ENCODE results near the gene NPY5R. TPM values are rescaled to one million over a fixed set of nuclear protein-coding genes. Genes with fewer than 3 reads are reported as not detected.

NPY5R gene
- not detected in 2 replicates for total RNA-seq

DNA sequence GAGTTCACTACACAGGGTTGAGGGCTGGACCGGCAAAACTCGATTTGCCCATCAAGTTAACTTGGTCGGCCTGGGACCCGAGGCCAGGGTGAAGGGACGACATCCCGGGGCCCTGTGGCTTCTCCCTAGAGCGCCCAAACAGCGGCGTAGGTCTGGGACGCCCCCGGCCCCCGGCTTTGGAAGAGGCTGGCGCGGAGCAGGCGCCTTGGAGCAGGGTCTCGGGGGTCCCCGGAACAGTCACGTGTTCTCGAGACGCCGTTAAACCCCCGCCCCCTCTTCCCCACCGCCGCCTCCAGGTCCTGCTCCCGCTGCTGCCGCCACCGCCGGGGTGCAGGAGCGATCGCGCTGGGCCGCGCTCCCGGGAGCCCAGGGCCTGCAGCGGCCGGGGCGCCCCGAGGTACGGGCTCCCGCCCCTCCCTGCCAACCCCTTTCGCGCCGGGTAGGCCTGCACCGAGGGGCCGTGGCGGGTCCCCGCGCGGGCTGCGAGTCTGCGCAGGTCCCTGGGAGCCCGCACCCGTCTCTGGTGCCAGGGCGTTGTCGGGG lies at the start of gene NPY5R:
TSS of gene NPY5R (plus strand) at position 289 of the 543 bp plus-strand sequence. CDS start 6,382 bp downstream, outside the sequence.

DNA sequence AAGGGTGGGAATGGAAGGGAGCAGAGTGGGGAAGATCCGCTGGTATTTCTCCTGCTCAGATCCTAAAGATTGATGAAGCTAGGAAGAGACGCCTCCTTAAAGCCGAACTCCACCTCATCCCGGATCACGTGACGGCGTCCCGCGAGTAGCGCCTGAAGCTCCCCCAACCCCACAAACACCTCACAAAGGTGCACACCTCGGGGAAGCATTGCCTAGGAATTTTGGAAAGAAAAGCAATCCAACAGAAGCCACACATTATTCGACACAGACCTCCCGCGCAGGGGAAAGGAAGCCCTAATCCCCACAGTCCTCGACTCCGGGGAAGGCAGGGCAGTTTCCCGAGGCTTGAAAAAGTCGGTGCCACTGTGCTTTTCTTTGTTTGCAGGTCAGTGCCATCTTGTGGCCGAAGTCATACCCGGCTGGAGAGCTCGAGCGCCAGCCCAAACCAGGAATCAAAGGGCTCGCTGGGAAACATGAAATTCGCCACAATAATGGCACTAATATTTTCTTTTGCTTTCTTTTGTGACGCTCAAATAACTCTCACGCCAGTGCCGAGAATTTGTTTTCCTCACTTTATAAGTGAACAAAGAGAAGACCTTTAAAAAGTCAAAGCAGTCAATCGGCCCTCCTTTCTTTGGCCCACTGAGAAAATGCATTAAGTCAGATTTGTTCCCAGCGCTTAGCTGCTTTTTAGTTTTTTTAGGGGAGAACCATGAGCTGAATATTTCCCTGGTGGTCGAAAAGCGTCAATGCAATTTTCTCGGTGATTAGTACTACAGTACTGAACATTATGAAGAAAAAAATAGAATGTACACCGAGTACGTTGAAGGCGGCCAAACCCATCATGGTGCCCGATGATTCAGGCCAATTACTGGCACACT lies 10.9 kb upstream of the NPY5R start, which contains the start of gene NPY1R:
TSS of gene NPY1R (minus strand) at position 71 of the 881 bp plus-strand sequence. CDS start 6,042 bp downstream, outside the sequence.

Other genes with a start within 250 kb of the NPY5R start
- 11.0 and 13.5 TPM in 2 replicates for gene NAF1, start 177.0 kb upstream of the NPY5R start, total RNA-seq
- gene NPY1R, start 11.3 kb upstream of the NPY5R start, total RNA-seq = 0.13 TPM in 1 of 2 replicates, not detected in the other
- under 0.01 TPM in 1 of 2 replicates, not detected in the other for gene TKTL2, start 129.9 kb downstream of the NPY5R start, total RNA-seq
- 33.2 and 33.6 TPM in 2 replicates for gene TMA16, start 150.8 kb downstream of the NPY5R start, total RNA-seq